Vagina (tissue), 2 donors: ENCODE data around the gene CACNG7.

ENCODE experiments used
- POLR2AphosphoS5 ChIP-seq, 2 donors: sonication (generic); formaldehyde crosslinking; IDR thresholded peaks; one replicate each; pipeline ENCODE4 v1.9.0; 2017; ENCODE audit warnings: antibody characterized with exemption in 2 of 2, mild to moderate bottlenecking in 2 of 2, low read depth in 1 of 2; ENCODE audit not compliant: insufficient read depth in 1 of 2
- TF ChIP-seq, protein P1 (sequence below), 3 experiments: fragments of 450-650 bp in 2 of 3; fragments of 200-600 bp in 1 of 3; sonication (generic) in 1 of 3; IDR thresholded peaks; one replicate each; pipeline ENCODE4 v1.5.1; 2017 to 2019; ENCODE audit warnings: antibody characterized with exemption in 3 of 3, mild to moderate bottlenecking in 2 of 3, moderate library complexity in 2 of 3

DNA sequence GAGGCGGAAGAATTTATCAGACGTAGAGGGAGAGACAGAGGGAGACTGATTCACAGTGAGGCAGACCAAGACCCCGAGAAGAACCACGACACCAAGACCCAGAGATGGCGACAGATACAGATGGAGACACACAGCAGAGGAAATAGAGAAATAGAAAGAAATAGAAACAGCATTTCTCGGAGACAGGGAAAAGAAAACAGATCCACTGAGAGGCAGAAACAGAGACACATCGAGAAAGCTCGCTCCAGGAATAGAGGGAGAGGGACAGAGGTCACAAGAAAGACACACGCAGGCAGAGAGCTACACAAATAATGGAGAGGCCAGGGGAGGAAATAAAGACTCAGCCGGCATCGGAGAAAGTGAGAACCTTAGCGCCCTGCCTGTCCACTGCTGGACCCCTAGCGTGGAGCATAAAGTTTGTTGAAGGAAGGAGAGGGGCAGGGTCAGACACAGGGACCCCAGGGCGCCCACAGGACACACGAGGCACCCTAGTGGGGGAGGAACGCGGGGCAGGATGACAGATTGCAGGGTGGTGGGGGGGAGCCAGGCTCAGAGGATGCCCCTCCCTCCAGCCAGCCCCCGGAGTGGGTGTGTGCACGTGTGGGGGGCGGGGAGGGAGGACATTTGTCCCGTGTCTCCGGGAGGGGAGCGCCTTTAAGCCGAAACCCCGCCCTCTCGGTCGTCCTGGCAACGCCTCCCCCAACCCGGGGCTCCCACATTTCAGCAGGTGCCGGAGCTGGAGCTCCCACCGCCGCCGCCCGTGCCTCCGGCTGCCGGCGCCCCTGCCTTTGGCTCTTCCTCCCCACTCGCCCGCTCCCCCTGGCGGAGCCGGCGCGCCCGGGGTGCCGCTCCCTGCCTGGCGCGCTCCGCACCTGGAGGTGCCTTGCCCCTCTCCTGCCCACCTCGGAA lies 27.3 kb upstream of the CACNG7 start, which contains the start of gene PRKCG:
- TF ChIP-seq, protein P1, sequence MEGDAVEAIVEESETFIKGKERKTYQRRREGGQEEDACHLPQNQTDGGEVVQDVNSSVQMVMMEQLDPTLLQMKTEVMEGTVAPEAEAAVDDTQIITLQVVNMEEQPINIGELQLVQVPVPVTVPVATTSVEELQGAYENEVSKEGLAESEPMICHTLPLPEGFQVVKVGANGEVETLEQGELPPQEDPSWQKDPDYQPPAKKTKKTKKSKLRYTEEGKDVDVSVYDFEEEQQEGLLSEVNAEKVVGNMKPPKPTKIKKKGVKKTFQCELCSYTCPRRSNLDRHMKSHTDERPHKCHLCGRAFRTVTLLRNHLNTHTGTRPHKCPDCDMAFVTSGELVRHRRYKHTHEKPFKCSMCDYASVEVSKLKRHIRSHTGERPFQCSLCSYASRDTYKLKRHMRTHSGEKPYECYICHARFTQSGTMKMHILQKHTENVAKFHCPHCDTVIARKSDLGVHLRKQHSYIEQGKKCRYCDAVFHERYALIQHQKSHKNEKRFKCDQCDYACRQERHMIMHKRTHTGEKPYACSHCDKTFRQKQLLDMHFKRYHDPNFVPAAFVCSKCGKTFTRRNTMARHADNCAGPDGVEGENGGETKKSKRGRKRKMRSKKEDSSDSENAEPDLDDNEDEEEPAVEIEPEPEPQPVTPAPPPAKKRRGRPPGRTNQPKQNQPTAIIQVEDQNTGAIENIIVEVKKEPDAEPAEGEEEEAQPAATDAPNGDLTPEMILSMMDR (IDR thresholded peaks at IDR 0.05) = no peak
- TF ChIP-seq POLR2AphosphoS5 (IDR thresholded peaks at IDR 0.05; ENCODE audit: insufficient read depth in 1 of 2, low read depth in 1 of 2) = no peak
